Esophagus muscularis mucosa (tissue), 4 donors: ENCODE measurements around the gene GRAMD4. TPM values are rescaled to one million over a fixed set of nuclear protein-coding genes. Genes with fewer than 3 reads are reported as not detected.

Experiments
- DNase-seq: peaks from one replicate; pipeline ENCODE4 v3.0.0-alpha.2; 2017; ENCODE audit errors: extremely low spot score
- H3K27ac ChIP-seq, 4 donors: fragments of 200-600 bp; sonication (generic); replicated peaks in 1 of 4; 1 replicate in 3 of 4; 2 replicates in 1 of 4; pipeline ENCODE4 v1.5.1; 2016 to 2019; ENCODE audit warnings: mild to moderate bottlenecking in 1 of 4
- H3K27me3 ChIP-seq, 4 donors: fragments of 200-600 bp; sonication (generic); one replicate each; pipeline versions ENCODE4 v1.5.1 to v1.6.0; 2016 to 2019
- H3K36me3 ChIP-seq, 4 donors: fragments of 200-600 bp; sonication (generic); one replicate each; pipeline ENCODE4 v1.5.1; 2016 to 2019
- H3K4me1 ChIP-seq, 4 donors: fragments of 200-600 bp; sonication (generic); one replicate each; pipeline ENCODE4 v1.5.1; 2016 to 2019
- H3K4me3 ChIP-seq, 4 donors: fragments of 200-600 bp; sonication (generic); 1 replicate in 2 of 4; 2 replicates in 2 of 4; pipeline ENCODE4 v1.5.1; 2016 to 2019; ENCODE audit warnings: mild to moderate bottlenecking in 4 of 4, moderate library complexity in 1 of 4
- H3K9me3 ChIP-seq, 4 donors: fragments of 200-600 bp; sonication (generic); 1 replicate in 3 of 4; 2 replicates in 1 of 4; pipeline ENCODE4 v1.5.1; 2016 to 2019
- EP300 ChIP-seq: sonication (generic); formaldehyde crosslinking; IDR thresholded peaks from one replicate; pipeline ENCODE4 v1.6.1; 2017; ENCODE audit warnings: antibody characterized with exemption
- POLR2A ChIP-seq: fragments of 450-650 bp; IDR thresholded peaks from one replicate; pipeline ENCODE4 v1.6.1; 2017; ENCODE audit warnings: antibody characterized with exemption, moderate library complexity, mild to moderate bottlenecking, low read depth
- POLR2AphosphoS5 ChIP-seq, 2 donors: sonication (generic); formaldehyde crosslinking; IDR thresholded peaks; one replicate each; pipeline ENCODE4 v1.6.1; 2017; ENCODE audit warnings: antibody characterized with exemption in 2 of 2
- WGBS: methylation state at CpG from one replicate; pipeline ENCODE4 v1.1.5; 2018; 5-methylcytosine and 5-hydroxymethylcytosine counted together
- intact Hi-C: fragments of 100-400 bp; cut with DNase I; formaldehyde crosslinking; loops from one replicate; pipeline ENCODE4 v1.15.1; 2023
- total RNA-seq, 4 donors: library from RNA; depleted of rRNA; stranded (reverse); fragments of >200 nt; gene quantifications; one replicate each; pipeline versions ENCODE4 v1.1.0 to v1.2.1, GENCODE V29; 2016
- TF ChIP-seq, protein P1 (sequence below), 3 experiments: fragments of 200-600 bp in 2 of 3; fragments of 450-650 bp in 1 of 3; sonication (generic) in 2 of 3; IDR thresholded peaks; one replicate each; pipeline ENCODE4 v1.5.1; 2017 to 2019; ENCODE audit warnings: antibody characterized with exemption in 3 of 3, mild to moderate bottlenecking in 2 of 3, moderate library complexity in 1 of 3

Gene GRAMD4
- total RNA-seq, 4 donors from 2014 or later: 20.0 to 126 (median 63.8) TPM

DNA sequence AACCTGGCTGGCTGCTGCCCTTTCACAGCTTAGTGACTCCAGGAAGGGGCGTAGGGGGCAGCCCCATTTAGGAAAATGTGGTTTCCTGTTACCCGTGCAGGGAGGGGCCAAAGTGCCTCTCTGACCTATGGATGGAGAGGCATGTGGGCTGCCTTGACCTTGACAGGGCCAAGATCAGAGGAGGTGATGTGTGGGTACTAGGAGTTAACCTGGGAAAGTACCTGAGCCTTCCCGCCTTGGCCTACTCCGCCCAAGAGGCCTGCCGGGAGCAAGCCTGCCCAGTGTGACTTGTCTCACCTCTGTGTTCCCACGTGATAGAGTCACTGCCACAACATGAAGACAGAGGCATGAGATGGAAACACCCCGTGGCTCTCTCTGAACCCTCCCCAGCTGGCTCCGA, 33.4 kb downstream of the GRAMD4 start:
- 83% methylated on average over 5 of the region's 8 CpGs for WGBS
- H3K4me3 ChIP-seq: no peak overlapping the region
- peaks cover 46 to 59% (median 55%) of the 10 kb centered on the region in 4 donors for H3K4me1 ChIP-seq
- intact Hi-C loops: loop anchor here (10.0 kb wide), 1 partner anchor 89 kb away; no protein-coding TSS in a partner anchor
- H3K27me3 ChIP-seq: no peaks in the 10 kb centered on the region
- no peak for DNase-seq
- no peaks in the 10 kb centered on the region for H3K9me3 ChIP-seq
- peaks cover 0 to 9% (median 5%) of the 10 kb centered on the region in 4 donors for H3K36me3 ChIP-seq
- H3K27ac ChIP-seq: peak overlapping the region in 2 of 4 donors; percentile 71 to 80
- TF ChIP-seq POLR2A (no peak), POLR2AphosphoS5 (IDR thresholded peaks at IDR 0.05) (no peak), EP300 (no peak)
- TF ChIP-seq, protein P1, sequence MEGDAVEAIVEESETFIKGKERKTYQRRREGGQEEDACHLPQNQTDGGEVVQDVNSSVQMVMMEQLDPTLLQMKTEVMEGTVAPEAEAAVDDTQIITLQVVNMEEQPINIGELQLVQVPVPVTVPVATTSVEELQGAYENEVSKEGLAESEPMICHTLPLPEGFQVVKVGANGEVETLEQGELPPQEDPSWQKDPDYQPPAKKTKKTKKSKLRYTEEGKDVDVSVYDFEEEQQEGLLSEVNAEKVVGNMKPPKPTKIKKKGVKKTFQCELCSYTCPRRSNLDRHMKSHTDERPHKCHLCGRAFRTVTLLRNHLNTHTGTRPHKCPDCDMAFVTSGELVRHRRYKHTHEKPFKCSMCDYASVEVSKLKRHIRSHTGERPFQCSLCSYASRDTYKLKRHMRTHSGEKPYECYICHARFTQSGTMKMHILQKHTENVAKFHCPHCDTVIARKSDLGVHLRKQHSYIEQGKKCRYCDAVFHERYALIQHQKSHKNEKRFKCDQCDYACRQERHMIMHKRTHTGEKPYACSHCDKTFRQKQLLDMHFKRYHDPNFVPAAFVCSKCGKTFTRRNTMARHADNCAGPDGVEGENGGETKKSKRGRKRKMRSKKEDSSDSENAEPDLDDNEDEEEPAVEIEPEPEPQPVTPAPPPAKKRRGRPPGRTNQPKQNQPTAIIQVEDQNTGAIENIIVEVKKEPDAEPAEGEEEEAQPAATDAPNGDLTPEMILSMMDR (IDR thresholded peaks at IDR 0.05): no peak

DNA sequence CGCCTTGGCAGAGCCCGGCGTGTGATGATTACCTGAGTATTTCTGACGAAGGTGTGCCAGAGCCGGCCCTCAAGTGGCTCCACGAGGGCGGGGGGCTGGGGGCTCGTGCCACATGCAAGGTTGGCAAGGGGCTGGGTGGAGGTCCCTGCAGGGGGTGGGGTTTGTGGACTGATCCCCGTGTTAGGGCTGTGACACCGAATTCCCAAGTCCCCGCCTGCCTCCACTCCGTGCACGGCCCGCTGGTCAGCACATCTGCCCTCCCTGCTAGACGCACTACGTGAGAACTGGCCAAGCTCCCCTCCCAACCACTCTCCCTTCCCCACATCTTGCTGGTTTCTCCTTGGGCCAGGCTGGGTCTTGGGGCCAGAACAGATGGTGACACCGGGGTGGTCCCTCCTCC, 34.2 kb downstream of the GRAMD4 start:
- DNase-seq: no peak
- Histone ChIP-seq H3K4me3 (no peak overlapping the region), H3K27ac (no peak overlapping the region), H3K36me3 (peaks cover 0 to 18% (median 13%) of the 10 kb centered on the region in 4 donors), H3K27me3 (no peaks in the 10 kb centered on the region), H3K4me1 (peaks cover 38 to 52% (median 48%) of the 10 kb centered on the region in 4 donors), H3K9me3 (no peaks in the 10 kb centered on the region)
- TF ChIP-seq POLR2A (no peak), EP300 (no peak), POLR2AphosphoS5 (IDR thresholded peaks at IDR 0.05) (no peak)
- TF ChIP-seq, protein P1 (IDR thresholded peaks at IDR 0.05): no peak
- intact Hi-C loops: loop anchor here (10.0 kb wide), 1 partner anchor 90 kb away; no protein-coding TSS in a partner anchor
- 83% methylated on average over 12 of the region's 17 CpGs for WGBS

DNA sequence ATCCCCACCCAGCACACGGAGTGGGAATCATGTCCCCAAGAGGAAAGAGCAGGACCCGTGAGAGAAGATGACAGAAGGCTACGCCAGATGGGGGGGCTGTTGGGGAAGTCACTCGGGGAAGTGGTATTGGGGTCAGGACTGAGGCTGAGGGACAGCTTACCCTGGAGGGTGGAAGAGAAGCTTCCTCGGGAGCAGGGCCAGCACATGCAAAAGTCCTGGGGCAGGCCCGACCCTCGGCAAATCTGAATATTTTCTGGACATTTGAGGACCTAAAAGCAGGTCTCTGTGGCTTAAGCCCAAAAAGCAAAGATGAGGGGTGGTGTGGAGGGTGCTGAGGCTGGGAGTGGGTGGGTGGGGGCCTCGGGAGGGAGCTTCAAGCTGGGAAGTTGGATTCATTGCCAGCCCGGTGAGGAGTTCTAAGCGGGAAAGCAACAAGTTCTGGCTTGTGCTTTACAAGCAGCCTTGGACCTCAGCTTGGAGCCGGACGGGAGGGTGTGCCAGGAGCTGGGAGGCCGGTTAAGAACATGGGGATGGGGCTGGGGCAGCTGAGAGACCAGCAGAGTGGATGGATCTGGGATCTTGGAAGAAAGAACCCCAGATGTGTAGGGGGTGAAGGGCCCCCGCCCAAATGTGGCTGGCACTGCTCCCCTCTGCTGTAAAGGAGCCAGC, 34.9 kb downstream of the GRAMD4 start:
- Histone ChIP-seq H3K27me3 (no peaks in the 10 kb centered on the region), H3K27ac (no peak overlapping the region), H3K4me3 (no peak overlapping the region), H3K36me3 (peaks cover 0 to 22% (median 18%) of the 10 kb centered on the region in 4 donors), H3K9me3 (no peaks in the 10 kb centered on the region), H3K4me1 (peaks cover 32 to 46% (median 41%) of the 10 kb centered on the region in 4 donors)
- no peak for DNase-seq
- TF ChIP-seq EP300 (no peak), POLR2A (no peak), POLR2AphosphoS5 (IDR thresholded peaks at IDR 0.05) (no peak)
- TF ChIP-seq, protein P1 (IDR thresholded peaks at IDR 0.05): no peak
- intact Hi-C loops: loop anchor here (10.0 kb wide), 1 partner anchor 90 kb away; no protein-coding TSS in a partner anchor
- WGBS: 92% methylated on average over 14 of the region's 14 CpGs

DNA sequence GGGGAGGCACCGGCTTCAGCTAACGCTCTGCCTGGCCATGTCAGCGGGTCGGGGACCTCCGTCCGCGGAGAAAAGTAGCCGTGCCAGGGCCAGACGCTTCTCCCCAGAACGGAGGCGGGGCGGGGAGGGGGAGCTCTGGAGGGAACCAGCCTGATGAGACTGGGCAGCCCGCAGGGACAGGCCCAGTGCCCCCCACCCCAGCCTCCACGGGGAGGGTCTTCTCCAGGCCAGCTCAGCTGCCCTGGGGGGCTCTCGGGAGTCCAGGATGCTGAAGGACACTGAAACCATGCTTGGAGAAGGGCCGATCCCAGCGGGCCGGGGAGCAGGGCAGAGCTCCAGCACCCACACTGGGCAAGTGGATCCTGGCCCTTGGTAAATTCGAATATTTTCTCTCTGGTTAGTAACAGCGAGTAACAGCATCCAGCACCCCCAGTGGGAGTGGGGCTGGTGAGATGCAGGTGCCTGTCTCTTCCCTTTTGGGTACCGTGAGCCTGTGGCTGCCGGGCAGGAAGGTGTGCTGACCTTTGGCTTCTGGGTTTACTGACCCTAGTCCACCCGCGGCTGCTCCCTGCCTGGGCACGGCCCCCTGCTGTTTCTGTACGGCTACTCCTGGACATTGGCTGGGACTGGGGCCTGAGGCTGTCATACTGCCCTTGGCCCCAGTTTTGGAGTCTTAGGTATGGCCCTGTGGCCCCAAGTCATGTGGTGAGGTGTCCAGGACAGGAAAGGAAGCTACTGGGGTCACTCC, 35.8 kb downstream of the GRAMD4 start:
- no peak for DNase-seq
- WGBS: 95% methylated on average over 11 of the region's 26 CpGs
- Histone ChIP-seq H3K27ac (no peak overlapping the region), H3K27me3 (no peaks in the 10 kb centered on the region), H3K36me3 (peaks cover 0 to 23% (median 18%) of the 10 kb centered on the region in 4 donors), H3K4me3 (no peak overlapping the region), H3K4me1 (peaks cover 22 to 38% (median 33%) of the 10 kb centered on the region in 4 donors), H3K9me3 (no peaks in the 10 kb centered on the region)
- no peak for TF ChIP-seq EP300
- no peak for TF ChIP-seq POLR2A
- no peak for TF ChIP-seq POLR2AphosphoS5 (IDR thresholded peaks at IDR 0.05)
- TF ChIP-seq, protein P1 (IDR thresholded peaks at IDR 0.05): no peak
- intact Hi-C loops: loop anchor here (10.0 kb wide), 1 partner anchor 91 kb away; no protein-coding TSS in a partner anchor
